Testis (tissue), 2 donors: ENCODE data around the gene CCL17.

Source experiments
- POLR2A ChIP-seq: fragments of 450-650 bp; IDR thresholded peaks from one replicate; pipeline ENCODE4 v1.6.1; 2017; ENCODE audit warnings: antibody characterized with exemption, mild to moderate bottlenecking, moderate library complexity
- TF ChIP-seq, protein P1 (sequence below), 3 experiments: fragments of 450-650 bp in 2 of 3; fragments of 200-600 bp in 1 of 3; sonication (generic) in 1 of 3; IDR thresholded peaks; one replicate each; pipeline ENCODE4 v1.5.1; 2016 to 2019; ENCODE audit warnings: antibody characterized with exemption in 3 of 3, mild to moderate bottlenecking in 2 of 3, moderate library complexity in 1 of 3

DNA sequence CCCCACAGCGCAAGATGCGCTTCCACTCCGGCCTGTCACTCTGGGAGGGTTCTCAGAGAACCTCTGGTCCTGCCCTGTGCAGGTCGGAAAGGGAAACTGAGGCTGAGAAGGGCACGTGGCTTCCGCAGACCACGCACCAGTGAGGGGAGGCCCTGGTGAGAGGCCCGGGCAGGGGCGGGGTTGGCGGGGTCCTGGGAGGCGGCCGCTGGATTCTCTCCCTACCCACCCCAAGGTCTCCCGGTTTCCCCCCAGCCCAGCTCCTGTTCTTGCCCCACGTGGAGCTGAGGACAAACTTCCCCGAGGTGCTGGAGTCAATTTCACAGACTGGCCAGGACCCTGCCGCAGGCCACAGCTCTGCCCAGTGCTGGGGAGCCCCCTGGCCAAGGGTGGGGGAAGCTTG, 11.5 kb downstream of the CCL17 start:
- TF ChIP-seq, protein P1, sequence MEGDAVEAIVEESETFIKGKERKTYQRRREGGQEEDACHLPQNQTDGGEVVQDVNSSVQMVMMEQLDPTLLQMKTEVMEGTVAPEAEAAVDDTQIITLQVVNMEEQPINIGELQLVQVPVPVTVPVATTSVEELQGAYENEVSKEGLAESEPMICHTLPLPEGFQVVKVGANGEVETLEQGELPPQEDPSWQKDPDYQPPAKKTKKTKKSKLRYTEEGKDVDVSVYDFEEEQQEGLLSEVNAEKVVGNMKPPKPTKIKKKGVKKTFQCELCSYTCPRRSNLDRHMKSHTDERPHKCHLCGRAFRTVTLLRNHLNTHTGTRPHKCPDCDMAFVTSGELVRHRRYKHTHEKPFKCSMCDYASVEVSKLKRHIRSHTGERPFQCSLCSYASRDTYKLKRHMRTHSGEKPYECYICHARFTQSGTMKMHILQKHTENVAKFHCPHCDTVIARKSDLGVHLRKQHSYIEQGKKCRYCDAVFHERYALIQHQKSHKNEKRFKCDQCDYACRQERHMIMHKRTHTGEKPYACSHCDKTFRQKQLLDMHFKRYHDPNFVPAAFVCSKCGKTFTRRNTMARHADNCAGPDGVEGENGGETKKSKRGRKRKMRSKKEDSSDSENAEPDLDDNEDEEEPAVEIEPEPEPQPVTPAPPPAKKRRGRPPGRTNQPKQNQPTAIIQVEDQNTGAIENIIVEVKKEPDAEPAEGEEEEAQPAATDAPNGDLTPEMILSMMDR (IDR thresholded peaks at IDR 0.05): no peak
- no peak for TF ChIP-seq POLR2A
